ENCODE data around the gene SLC37A1.

The SLC37A1 gene

GRCh38 chr21:42574234-42575027, 60.8 kb downstream of the SLC37A1 start:
- Histone ChIP-seq H3K4me3 (ENCODE audit: low read depth, low read length) (no peak overlapping the region), H3K27me3 (replicated peaks) (no peaks in the 10 kb centered on the region), H3K36me3 (replicated peaks) (no peaks in the 10 kb centered on the region), H3K27ac (no peak overlapping the region)
- peak; percentile 67 for TF ChIP-seq CTCF (IDR thresholded peaks at IDR 0.05; ENCODE audit: low read depth, low read length, missing control alignments)
- DNase-seq, result peak; percentile 35
- in situ Hi-C loops (cut with HindIII; ENCODE audit: low pct_ligation_motif_present, low sequenced_read_pairs), result no loop called here

- no peak for TF ChIP-seq CTCF (IDR thresholded peaks at IDR 0.05; ENCODE audit: low read depth, low read length, missing control alignments)
- in situ Hi-C loops (cut with HindIII; ENCODE audit: low pct_ligation_motif_present, low sequenced_read_pairs), result no loop called here
- Histone ChIP-seq H3K36me3 (replicated peaks) (no peaks in the 10 kb centered on the region), H3K4me3 (ENCODE audit: low read depth, low read length) (no peak overlapping the region), H3K27ac (no peak overlapping the region), H3K27me3 (replicated peaks) (no peaks in the 10 kb centered on the region)
- no peak for DNase-seq
These were observed 61.5 kb downstream of the SLC37A1 start for GRCh38 chr21:42575111-42575510.

GRCh38 chr21:42576639-42577038, 63.0 kb downstream of the SLC37A1 start:
- DNase-seq, result no peak
- Histone ChIP-seq H3K27ac (no peak overlapping the region), H3K4me3 (ENCODE audit: low read depth, low read length) (no peak overlapping the region), H3K36me3 (replicated peaks) (no peaks in the 10 kb centered on the region), H3K27me3 (replicated peaks) (peaks cover 3% of the 10 kb centered on the region)
- in situ Hi-C loops (cut with HindIII; ENCODE audit: low pct_ligation_motif_present, low sequenced_read_pairs), result no loop called here
- no peak for TF ChIP-seq CTCF (IDR thresholded peaks at IDR 0.05; ENCODE audit: low read depth, low read length, missing control alignments)

GRCh38 chr21:42578034-42578433, 64.4 kb downstream of the SLC37A1 start:
- Histone ChIP-seq H3K27ac (no peak overlapping the region), H3K4me3 (ENCODE audit: low read depth, low read length) (no peak overlapping the region), H3K27me3 (replicated peaks) (peaks cover 13% of the 10 kb centered on the region), H3K36me3 (replicated peaks) (no peaks in the 10 kb centered on the region)
- TF ChIP-seq CTCF (IDR thresholded peaks at IDR 0.05; ENCODE audit: low read depth, low read length, missing control alignments), result no peak
- in situ Hi-C loops (cut with HindIII; ENCODE audit: low pct_ligation_motif_present, low sequenced_read_pairs), result no loop called here
- no peak for DNase-seq

- H3K4me3 ChIP-seq (ENCODE audit: low read depth, low read length), result no peak overlapping the region
- TF ChIP-seq CTCF (IDR thresholded peaks at IDR 0.05; ENCODE audit: low read depth, low read length, missing control alignments), result no peak
- H3K27me3 ChIP-seq (replicated peaks), result peaks cover 13% of the 10 kb centered on the region
- no peaks in the 10 kb centered on the region for H3K36me3 ChIP-seq (replicated peaks)
- no peak for DNase-seq
- H3K27ac ChIP-seq, result no peak overlapping the region
- in situ Hi-C loops (cut with HindIII; ENCODE audit: low pct_ligation_motif_present, low sequenced_read_pairs), result no loop called here
These were observed 65.2 kb downstream of the SLC37A1 start for GRCh38 chr21:42578761-42579415.

Data from brain microvascular endothelial cell (primary cell).